Esophagus mucosa (tissue), 1 donor: Measurements from ENCODE around the gene INCENP. TPM values are rescaled to one million over a fixed set of nuclear protein-coding genes. Genes with fewer than 3 reads are reported as not detected.
A peak's percentile ranks its signal among the peaks of the same experiment; 100 is the strongest.

Experiments used
- ATAC-seq: fragments of 200-7000 bp; cut with Tn5 transposase; one replicate; pipeline ENCODE4 v1.9.1; 2020
- total RNA-seq: library from RNA; stranded (reverse); gene quantifications from one replicate; pipeline ENCODE4 v1.2.4, GENCODE V29; 2023
- donor health status: DM: yes; HTN: yes; CAD: no.

The INCENP gene
- total RNA-seq, 1 donor from 2014 or later = 52.8 TPM

DNA sequence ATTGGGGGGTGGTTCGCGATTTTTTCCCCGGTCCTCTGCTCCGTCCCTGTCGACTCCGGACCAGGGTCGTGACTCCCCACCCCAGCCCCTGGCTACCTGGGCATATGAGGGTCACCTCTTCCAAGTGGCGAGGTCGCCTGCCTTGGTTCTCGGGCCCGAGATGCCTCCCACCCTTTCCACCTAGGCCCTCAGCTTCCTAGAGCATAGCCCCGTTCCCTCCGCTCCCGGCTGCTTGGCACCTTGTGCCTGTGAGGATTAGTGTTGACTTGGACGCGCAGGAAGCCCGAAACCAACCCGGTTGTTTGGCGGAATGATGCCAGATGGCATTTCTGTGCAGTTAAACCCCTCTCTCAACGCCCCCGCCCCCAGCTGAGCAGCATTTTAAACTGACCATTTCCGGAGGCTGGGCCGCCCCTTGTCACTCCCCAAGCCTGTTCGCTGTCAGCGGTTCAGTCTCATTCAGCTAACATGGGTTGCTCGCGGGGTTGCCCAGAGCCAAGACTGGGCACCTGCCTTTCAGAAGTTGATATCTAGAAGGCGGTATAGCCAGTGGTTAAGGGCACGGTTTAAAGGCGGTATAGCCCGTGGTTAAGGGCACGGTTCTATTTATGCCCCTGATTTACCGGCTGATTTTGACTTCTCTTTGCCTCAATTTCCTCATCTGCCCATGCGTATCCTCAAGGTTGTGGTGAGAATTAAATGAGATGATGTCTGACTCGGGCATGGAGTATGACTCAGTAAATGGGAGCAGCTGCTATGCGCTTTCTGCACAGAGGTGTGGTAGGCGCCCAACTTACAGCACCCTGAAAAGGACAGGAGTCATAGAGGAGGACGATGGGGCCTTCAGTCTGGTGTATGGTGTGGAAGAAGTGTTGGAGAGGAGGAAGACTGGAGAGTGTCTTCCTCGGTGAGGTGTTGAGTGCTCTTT is 639 bp downstream of the INCENP start:
- ATAC-seq = peak; percentile 74

GRCh38 chr11:62125316-62125715 is 1.5 kb downstream of the INCENP start:
- ATAC-seq = peak; percentile 65

DNA sequence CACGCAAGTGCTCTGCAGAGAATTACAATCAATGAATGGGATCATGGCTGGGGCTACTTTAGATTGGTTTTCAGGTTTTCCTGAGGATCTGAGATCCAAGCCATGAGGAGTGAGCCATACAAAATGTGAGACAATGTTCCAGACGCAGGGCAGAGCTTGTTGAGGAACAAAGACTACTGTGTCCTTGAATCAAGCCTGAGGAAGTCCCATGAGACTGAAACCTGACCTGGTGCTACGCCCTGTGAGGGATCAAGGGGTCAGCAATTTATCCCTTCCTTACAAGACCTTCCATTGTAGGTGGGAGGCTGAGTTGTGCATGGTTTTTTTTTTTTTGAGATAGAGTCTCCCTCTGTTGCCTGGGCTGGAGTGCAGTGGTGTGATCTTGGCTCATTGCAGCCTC is 2.1 kb downstream of the INCENP start:
- no peak for ATAC-seq

- no peak for ATAC-seq
These were observed 3.6 kb downstream of the INCENP start for GRCh38 chr11:62127426-62127825.

DNA sequence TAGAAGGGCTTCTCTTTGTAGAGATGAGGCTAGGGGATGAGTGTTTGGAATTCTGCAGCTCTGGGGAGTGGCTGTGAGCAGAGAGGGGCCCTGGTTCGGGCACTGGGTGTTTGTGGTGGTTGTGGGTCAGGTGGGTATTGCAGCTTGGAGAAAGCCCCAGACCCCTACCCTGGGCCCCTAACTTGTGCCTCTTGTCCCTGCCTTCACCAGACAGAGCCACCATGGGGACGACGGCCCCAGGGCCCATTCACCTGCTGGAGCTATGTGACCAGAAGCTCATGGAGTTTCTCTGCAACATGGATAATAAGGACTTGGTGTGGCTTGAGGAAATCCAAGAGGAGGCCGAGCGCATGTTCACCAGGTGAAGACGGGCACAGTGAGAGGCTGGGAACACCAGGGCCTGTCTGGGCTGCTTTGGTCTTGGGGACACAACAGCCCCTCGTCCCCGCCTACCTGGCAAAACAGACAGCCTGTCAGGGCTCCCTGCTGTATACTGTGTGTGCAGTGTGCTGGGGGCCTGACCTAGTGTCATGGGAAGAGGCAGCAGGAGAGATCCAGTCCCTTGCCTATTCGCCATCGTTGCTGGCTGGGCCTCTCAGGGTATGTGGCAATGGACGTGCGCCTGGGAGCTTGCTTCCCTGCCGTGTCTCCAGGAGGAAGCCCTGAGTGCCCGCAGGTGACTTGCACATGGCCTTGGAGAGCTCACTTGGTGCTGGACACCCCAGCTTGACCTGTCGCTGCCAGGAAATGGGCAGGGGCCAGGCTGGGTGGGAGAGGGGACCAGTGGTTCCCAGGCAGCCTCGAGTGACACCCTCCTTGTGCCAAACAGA is 4.3 kb downstream of the INCENP start:
- ATAC-seq = no peak

GRCh38 chr11:62128835-62129234 is 5.0 kb downstream of the INCENP start:
- no peak for ATAC-seq

- no peak for ATAC-seq
These were observed 5.9 kb downstream of the INCENP start for GRCh38 chr11:62129590-62130282.

- no peak for ATAC-seq
These were observed 6.7 kb downstream of the INCENP start for GRCh38 chr11:62130283-62131169.

- ATAC-seq = no peak
These were observed 7.3 kb downstream of the INCENP start for GRCh38 chr11:62131170-62131464.

GRCh38 chr11:62132191-62132590 is 8.4 kb downstream of the INCENP start:
- ATAC-seq = peak; percentile 97

- no peak for ATAC-seq
These were observed 9.0 kb downstream of the INCENP start for GRCh38 chr11:62132689-62133293.

GRCh38 chr11:62133328-62134065 is 9.7 kb downstream of the INCENP start:
- no peak for ATAC-seq

DNA sequence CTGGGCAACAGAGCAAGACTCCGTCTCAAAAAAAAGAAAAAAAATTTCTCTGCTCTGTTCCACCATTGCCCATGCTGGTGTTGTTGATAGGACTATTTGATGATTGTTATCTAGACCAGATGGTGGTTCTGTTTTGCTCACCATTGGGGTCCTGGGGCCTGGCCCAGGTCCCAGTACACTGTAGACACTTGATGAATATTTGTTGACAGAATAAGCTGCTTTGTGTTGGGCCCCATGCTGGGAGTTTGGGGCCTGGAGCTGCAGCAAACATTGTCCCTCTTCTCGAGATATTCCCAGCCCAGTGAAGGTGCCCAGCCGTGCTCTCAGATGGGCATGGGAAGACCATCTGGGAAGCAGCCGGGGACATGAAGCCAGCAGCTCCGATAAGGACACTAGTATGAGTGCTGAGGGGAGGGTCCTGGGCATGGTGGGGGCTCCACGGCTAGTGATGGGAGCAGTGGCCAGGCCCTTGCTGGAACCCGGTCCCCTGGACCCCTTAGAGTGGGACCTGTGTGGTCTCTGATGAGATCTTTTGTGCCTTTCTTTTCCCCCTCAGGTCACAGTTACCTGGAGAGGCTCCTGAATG is 13.6 kb downstream of the INCENP start:
- no peak for ATAC-seq

GRCh38 chr11:62137881-62138629 is 14.2 kb downstream of the INCENP start:
- ATAC-seq = peak; percentile 86

DNA sequence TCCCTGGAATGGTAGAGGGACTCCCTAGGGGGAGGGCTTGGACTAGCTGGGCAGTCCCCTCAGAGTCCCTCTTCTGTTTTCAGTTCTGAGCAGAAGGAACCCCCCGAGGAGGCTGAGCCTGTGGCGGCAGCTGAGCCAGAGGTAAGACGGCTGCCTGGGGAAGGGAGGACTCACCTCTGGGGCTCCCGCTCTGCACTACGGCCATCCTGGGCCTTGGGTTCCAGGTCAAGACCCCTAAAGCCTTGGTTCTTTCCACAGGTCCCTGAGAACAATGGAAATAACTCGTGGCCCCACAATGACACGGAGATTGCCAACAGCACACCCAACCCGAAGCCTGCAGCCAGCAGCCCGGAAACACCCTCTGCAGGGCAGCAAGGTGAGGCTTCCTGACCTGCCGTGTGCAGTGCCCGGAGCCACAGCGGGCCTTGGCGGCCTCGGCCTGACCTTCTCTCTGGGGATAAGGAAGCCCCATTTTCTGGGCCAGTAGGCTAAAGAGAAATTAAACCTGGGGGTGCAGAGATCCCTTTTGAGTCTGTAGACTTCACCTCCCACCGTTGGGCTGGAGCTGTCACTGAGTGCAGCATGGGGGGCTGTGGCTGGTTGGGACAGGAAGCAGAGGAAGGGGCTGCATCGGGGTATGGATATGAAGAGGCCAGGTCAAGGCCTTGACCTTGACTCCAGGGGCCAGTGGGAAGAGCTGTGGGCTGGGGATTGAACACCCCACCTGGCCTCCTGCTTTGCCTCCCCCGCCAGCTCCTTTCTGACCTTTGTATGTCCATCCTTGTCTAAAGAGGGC is 15.0 kb downstream of the INCENP start:
- ATAC-seq = no peak

GRCh38 chr11:62139526-62140303 is 15.9 kb downstream of the INCENP start:
- no peak for ATAC-seq

DNA sequence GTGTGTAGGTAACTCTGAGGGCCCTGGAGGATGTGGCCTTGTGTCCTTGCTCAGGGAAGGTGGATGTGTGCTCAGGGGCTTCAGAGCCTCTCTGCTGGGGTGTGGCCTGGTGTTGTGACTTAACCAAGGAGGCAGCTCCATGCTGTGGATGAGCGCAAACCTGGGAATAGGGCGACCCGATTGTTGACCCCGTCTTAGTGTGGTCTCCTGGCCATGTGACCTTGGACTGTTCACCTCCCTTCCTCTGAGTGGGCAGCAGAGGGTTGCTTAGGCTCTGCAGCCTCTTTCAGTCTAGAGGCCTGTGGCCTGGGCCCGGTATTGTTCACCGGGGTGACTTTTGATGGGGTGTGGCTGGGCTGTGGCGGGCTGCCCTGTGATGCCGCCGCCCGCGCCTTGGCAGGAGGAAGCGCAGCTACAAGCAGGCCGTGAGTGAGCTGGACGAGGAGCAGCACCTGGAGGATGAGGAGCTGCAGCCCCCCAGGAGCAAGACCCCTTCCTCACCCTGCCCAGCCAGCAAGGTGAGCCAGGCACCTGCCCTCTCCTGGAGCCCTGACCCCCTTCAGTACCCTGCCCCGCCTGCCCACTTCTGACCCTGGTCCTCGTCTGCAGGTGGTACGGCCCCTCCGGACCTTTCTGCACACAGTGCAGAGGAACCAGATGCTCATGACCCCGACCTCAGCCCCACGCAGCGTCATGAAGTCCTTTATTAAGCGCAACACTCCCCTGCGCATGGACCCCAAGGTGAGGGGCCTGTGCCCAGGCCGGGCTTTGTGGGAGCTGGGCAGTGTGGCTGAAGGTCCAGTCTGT is 16.7 kb downstream of the INCENP start:
- ATAC-seq = no peak
